ENCODE measurements around the gene ADH1B. TPM values are rescaled to one million over a fixed set of nuclear protein-coding genes. Genes with fewer than 3 reads are reported as not detected.
"Not testable (repeated sequence)": the region's sequence is repeated elsewhere in the genome, so short reads cannot be mapped to it uniquely, and the experiment has no call there.

The ADH1B gene
- total RNA-seq, 4 donors from 2014 or later, result 72.9 to 318 (median 212) TPM

- Histone ChIP-seq H3K9me3 (no peaks in the 10 kb centered on the region), H3K36me3 (no peaks in the 10 kb centered on the region), H3K4me3 (no peak overlapping the region), H3K4me1 (peaks cover 36% of the 10 kb centered on the region), H3K27me3 (no peaks in the 10 kb centered on the region), H3K27ac (peak overlapping the region; percentile 90)
- WGBS, result 93% methylated on average over 1 of the region's 1 CpG
- TF ChIP-seq POLR2AphosphoS5 (IDR thresholded peaks at IDR 0.05) (peak; percentile 6 to 92 (median 85)), EP300 (IDR thresholded peaks at IDR 0.05) (no peak), POLR2A (IDR thresholded peaks at IDR 0.05) (no peak), CTCF (IDR thresholded peaks at IDR 0.05) (no peak)
- no peak for DNase-seq (ENCODE audit: low spot score in 2 of 2)
Observed at GRCh38 chr4:99323756-99324155, 2.6 kb upstream of the ADH1B start.

- WGBS, result 87% methylated on average over 8 of the region's 8 CpGs
- DNase-seq (ENCODE audit: low spot score in 2 of 2); H3K36me3 ChIP-seq; H3K27me3 ChIP-seq; H3K4me1 ChIP-seq; H3K9me3 ChIP-seq: not testable (repeated sequence)
- Histone ChIP-seq H3K4me3 (peak overlapping the region; percentile 37), H3K27ac (peak overlapping the region; percentile 28)
Observed at GRCh38 chr4:99317811-99318210, 3.4 kb downstream of the ADH1B start.

GRCh38 chr4:99317354-99317753 is 3.8 kb downstream of the ADH1B start:
- Histone ChIP-seq H3K36me3 (peaks cover 5% of the 10 kb centered on the region), H3K9me3 (no peaks in the 10 kb centered on the region), H3K4me3 (peak overlapping the region; percentile 37), H3K4me1 (peaks cover 7% of the 10 kb centered on the region), H3K27ac (no peak overlapping the region), H3K27me3 (no peaks in the 10 kb centered on the region)
- 84% methylated on average over 3 of the region's 3 CpGs for WGBS
- no peak for TF ChIP-seq POLR2AphosphoS5 (IDR thresholded peaks at IDR 0.05)
- no peak for TF ChIP-seq POLR2A (IDR thresholded peaks at IDR 0.05)
- TF ChIP-seq EP300 (IDR thresholded peaks at IDR 0.05), result no peak
- TF ChIP-seq CTCF (IDR thresholded peaks at IDR 0.05), result no peak
- DNase-seq (ENCODE audit: low spot score in 2 of 2), result no peak

- no peak overlapping the region for H3K4me3 ChIP-seq
- whole genome bisulfite sequencing, result 70% methylated on average over 6 of the region's 6 CpGs
- H3K9me3 ChIP-seq, result no peaks in the 10 kb centered on the region
- H3K27ac ChIP-seq, result no peak overlapping the region
- DNase-seq (ENCODE audit: low spot score in 2 of 2), result no peak
- TF ChIP-seq EP300 (IDR thresholded peaks at IDR 0.05), result no peak
- no peak for TF ChIP-seq POLR2A (IDR thresholded peaks at IDR 0.05)
- no peak for TF ChIP-seq POLR2AphosphoS5 (IDR thresholded peaks at IDR 0.05)
- TF ChIP-seq CTCF (IDR thresholded peaks at IDR 0.05), result no peak
- H3K36me3 ChIP-seq, result peaks cover 5% of the 10 kb centered on the region
- H3K27me3 ChIP-seq, result no peaks in the 10 kb centered on the region
- H3K4me1 ChIP-seq, result no peaks in the 10 kb centered on the region
Observed at GRCh38 chr4:99315839-99316238, 5.4 kb downstream of the ADH1B start.

- TF ChIP-seq POLR2A (IDR thresholded peaks at IDR 0.05) (no peak), CTCF (IDR thresholded peaks at IDR 0.05) (no peak), EP300 (IDR thresholded peaks at IDR 0.05) (no peak), POLR2AphosphoS5 (IDR thresholded peaks at IDR 0.05) (no peak)
Observed at GRCh38 chr4:99314211-99314610, 7.0 kb downstream of the ADH1B start.

GRCh38 chr4:99310389-99310788 is 10.8 kb downstream of the ADH1B start:
- H3K27me3 ChIP-seq, result no peaks in the 10 kb centered on the region
- 76% methylated on average over 2 of the region's 2 CpGs for WGBS
- no peaks in the 10 kb centered on the region for H3K4me1 ChIP-seq
- no peak for DNase-seq (ENCODE audit: low spot score in 2 of 2)
- H3K9me3 ChIP-seq, result no peaks in the 10 kb centered on the region
- no peaks in the 10 kb centered on the region for H3K36me3 ChIP-seq
- TF ChIP-seq EP300 (IDR thresholded peaks at IDR 0.05) (no peak), CTCF (IDR thresholded peaks at IDR 0.05) (no peak), POLR2AphosphoS5 (IDR thresholded peaks at IDR 0.05) (no peak), POLR2A (IDR thresholded peaks at IDR 0.05) (no peak)
- H3K4me3 ChIP-seq, result no peak overlapping the region
- H3K27ac ChIP-seq, result no peak overlapping the region

More at GRCh38 chr4:99314211-99314610, 7.0 kb downstream of the ADH1B start:
- no peak for DNase-seq (ENCODE audit: low spot score in 2 of 2)
- no peaks in the 10 kb centered on the region for H3K9me3 ChIP-seq
- no peak overlapping the region for H3K27ac ChIP-seq
- H3K4me1 ChIP-seq, result no peaks in the 10 kb centered on the region
- no peaks in the 10 kb centered on the region for H3K27me3 ChIP-seq
- WGBS, result 80% methylated on average over 1 of the region's 1 CpG
- H3K4me3 ChIP-seq, result no peak overlapping the region
- peaks cover 5% of the 10 kb centered on the region for H3K36me3 ChIP-seq

Measured in suprapubic skin (tissue), 4 donors.